WI38 (cell line): ENCODE data around the gene PLXNC1.

Source experiments
- H3K4me3 ChIP-seq: 2 replicates; pipeline ENCODE4 v1.5.1; 2011; ENCODE audit warnings: low read depth, mild to moderate bottlenecking, control low read depth, low read length
- TF ChIP-seq, protein P1 (sequence below): IDR thresholded peaks from 2 replicates; pipeline ENCODE4 v1.5.1; 2012; ENCODE audit warnings: low read depth, mild to moderate bottlenecking, control low read depth, low read length

The PLXNC1 gene

DNA sequence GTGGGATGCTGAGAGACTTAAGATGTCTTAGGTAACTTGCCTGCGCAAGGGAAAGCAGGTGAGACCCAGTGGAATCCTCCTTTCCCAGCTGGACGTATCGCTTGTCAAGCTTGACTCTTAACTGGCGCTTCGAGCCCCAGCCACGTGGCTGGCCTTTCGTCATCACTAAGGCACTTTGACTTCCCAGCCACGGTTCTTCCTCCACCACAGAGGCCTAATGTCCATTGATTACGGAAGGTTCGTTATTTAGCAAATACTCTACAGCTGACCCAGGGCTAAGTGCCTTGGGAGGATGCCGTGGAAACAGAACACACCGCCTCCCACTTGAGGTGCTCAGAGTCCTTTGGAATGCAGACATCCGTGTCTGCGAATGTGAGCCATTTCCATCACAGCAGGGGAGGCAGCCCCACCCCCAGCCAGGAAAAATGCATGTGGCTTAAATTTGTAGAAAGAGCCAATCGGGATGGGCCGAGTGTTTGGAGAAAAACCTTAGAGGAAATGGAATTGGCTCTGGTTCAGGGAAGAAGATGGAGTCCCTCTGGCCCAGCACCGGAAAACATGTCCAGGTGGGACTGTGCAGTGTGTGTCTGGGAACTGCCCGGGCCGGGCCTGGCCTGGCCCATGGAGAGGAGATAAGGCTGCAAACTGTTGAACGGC lies 115.7 kb downstream of the PLXNC1 start:
- no peak overlapping the region for H3K4me3 ChIP-seq
- TF ChIP-seq, protein P1, sequence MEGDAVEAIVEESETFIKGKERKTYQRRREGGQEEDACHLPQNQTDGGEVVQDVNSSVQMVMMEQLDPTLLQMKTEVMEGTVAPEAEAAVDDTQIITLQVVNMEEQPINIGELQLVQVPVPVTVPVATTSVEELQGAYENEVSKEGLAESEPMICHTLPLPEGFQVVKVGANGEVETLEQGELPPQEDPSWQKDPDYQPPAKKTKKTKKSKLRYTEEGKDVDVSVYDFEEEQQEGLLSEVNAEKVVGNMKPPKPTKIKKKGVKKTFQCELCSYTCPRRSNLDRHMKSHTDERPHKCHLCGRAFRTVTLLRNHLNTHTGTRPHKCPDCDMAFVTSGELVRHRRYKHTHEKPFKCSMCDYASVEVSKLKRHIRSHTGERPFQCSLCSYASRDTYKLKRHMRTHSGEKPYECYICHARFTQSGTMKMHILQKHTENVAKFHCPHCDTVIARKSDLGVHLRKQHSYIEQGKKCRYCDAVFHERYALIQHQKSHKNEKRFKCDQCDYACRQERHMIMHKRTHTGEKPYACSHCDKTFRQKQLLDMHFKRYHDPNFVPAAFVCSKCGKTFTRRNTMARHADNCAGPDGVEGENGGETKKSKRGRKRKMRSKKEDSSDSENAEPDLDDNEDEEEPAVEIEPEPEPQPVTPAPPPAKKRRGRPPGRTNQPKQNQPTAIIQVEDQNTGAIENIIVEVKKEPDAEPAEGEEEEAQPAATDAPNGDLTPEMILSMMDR = no peak

DNA sequence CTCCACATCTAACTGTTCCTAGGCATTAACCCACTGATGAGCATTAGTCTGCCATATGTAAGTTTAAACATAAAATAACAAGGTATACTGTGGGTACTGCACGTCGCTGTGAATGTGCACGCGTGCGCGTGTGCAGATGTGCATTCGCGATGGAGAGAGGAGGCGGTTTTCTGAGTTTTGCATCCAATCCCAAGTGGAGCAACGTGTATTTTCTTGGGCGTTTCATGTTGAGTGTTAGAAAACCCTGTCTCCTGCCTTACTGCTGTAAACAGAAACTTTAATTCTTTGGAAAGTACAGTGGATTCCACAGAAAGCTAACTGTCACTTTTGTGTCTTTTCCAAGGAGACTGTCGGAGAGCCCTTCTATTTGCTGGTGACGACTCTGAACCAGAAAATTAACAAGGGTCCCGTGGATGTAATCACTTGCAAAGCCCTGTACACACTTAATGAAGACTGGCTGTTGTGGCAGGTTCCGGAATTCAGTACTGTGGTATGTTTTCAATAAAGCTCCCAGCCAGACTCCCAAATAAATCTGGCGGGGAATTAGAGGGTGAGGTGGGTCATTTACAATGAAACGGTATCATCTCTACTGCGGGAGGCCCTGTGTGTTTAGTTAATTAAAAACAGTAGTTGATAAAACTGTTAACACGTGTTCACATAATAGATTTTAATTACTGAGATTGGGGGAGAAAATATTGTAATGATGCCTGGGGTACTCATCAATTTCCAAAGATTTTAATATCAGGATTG lies 116.5 kb downstream of the PLXNC1 start:
- H3K4me3 ChIP-seq = no peak overlapping the region
- TF ChIP-seq, protein P1 = no peak

GRCh38 chr12:94265539-94265938 lies 117.2 kb downstream of the PLXNC1 start:
- H3K4me3 ChIP-seq = no peak overlapping the region
- TF ChIP-seq, protein P1 = no peak

GRCh38 chr12:94265966-94266745 lies 117.8 kb downstream of the PLXNC1 start:
- H3K4me3 ChIP-seq = no peak overlapping the region
- TF ChIP-seq, protein P1 = no peak

GRCh38 chr12:94266796-94267536 lies 118.6 kb downstream of the PLXNC1 start:
- TF ChIP-seq, protein P1 = no peak
- H3K4me3 ChIP-seq = no peak overlapping the region

GRCh38 chr12:94267537-94267872 lies 119.1 kb downstream of the PLXNC1 start:
- TF ChIP-seq, protein P1 = no peak

More at GRCh38 chr12:94267537-94267872, 119.1 kb downstream of the PLXNC1 start:
- no peak overlapping the region for H3K4me3 ChIP-seq
